Measurements from ENCODE around the gene BOLA1.
"Not testable (repeated sequence)": the region's sequence is repeated elsewhere in the genome, so short reads cannot be mapped to it uniquely, and the experiment has no call there.

BOLA1 gene

DNA sequence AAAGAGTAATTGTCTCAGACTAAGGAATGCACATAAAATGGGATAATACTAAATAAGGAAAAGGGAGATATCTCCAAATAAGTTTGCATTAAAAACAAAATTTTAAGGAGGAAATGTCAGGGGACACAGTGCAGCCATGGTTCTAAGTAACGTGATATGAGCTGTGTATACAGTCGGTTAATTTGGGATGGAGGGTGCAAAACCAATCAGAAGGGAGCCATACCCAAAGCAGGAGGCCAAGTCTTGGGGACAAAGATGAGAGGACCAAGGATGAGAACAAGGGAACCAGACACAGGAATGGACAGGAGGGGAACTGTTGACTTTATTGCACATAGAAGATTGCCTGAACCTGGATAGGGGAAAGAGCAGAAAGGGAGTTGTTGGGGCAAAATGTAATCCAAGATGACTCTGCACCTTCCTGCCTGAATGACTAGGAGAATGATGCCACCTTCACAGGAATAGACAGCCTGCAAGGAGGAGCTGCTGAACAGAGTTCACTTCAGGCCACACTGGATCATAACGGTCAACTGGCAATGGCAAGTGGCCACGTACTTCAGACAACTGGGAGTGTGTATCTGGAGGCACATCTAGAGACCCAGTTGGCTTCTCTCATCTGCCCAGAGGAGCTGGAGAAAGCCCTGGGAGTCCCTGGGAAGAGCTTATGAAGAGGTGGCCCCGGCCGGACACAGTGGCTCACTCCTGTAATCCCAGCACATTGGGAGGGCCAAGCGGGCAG, 22.0 kb upstream of the BOLA1 start:
- no peak overlapping the region for H3K27ac ChIP-seq (ENCODE audit: low read depth, low read length)
- H3K4me1 ChIP-seq (ENCODE audit: insufficient read depth, low read length) = no peaks in the 10 kb centered on the region
- no peak overlapping the region for H3K4me3 ChIP-seq (ENCODE audit: low read depth in 1 of 2, low read length in 2 of 2)
- no peak overlapping the region for H3K9ac ChIP-seq (ENCODE audit: low read length)
- no peaks in the 10 kb centered on the region for H3K9me3 ChIP-seq (ENCODE audit: low read length)
- H3K27me3 ChIP-seq (ENCODE audit: control insufficient read depth in 1 of 2, insufficient read depth in 2 of 2, low read length in 2 of 2) = no peaks in the 10 kb centered on the region
- H3K36me3 ChIP-seq (ENCODE audit: insufficient read depth, low read length) = no peaks in the 10 kb centered on the region

- Histone ChIP-seq H3K9me3 (ENCODE audit: low read length) (no peaks in the 10 kb centered on the region), H3K4me3 (ENCODE audit: low read depth in 1 of 2, low read length in 2 of 2) (no peak overlapping the region), H3K36me3 (ENCODE audit: insufficient read depth, low read length) (no peaks in the 10 kb centered on the region), H3K4me1 (ENCODE audit: insufficient read depth, low read length) (peaks cover 11% of the 10 kb centered on the region), H3K27me3 (ENCODE audit: control insufficient read depth in 1 of 2, insufficient read depth in 2 of 2, low read length in 2 of 2) (no peaks in the 10 kb centered on the region), H3K9ac (ENCODE audit: low read length) (no peak overlapping the region), H3K27ac (ENCODE audit: low read depth, low read length) (no peak overlapping the region)
Measured at GRCh38 chr1:149879556-149879955, 19.8 kb upstream of the BOLA1 start.

- H3K36me3 ChIP-seq (ENCODE audit: insufficient read depth, low read length) = no peaks in the 10 kb centered on the region
- no peak overlapping the region for H3K4me3 ChIP-seq (ENCODE audit: low read depth in 1 of 2, low read length in 2 of 2)
- H3K27ac ChIP-seq (ENCODE audit: low read depth, low read length) = no peak overlapping the region
- no peak overlapping the region for H3K9ac ChIP-seq (ENCODE audit: low read length)
- no peaks in the 10 kb centered on the region for H3K9me3 ChIP-seq (ENCODE audit: low read length)
- H3K4me1 ChIP-seq (ENCODE audit: insufficient read depth, low read length) = peaks cover 15% of the 10 kb centered on the region
- H3K27me3 ChIP-seq (ENCODE audit: control insufficient read depth in 1 of 2, insufficient read depth in 2 of 2, low read length in 2 of 2) = no peaks in the 10 kb centered on the region
Measured at GRCh38 chr1:149881876-149882275, 17.5 kb upstream of the BOLA1 start.

GRCh38 chr1:149883598-149884247, 15.6 kb upstream of the BOLA1 start:
- H3K4me3 ChIP-seq (ENCODE audit: low read depth in 1 of 2, low read length in 2 of 2) = peak overlapping the region in 1 of 2 donors; percentile 95

DNA sequence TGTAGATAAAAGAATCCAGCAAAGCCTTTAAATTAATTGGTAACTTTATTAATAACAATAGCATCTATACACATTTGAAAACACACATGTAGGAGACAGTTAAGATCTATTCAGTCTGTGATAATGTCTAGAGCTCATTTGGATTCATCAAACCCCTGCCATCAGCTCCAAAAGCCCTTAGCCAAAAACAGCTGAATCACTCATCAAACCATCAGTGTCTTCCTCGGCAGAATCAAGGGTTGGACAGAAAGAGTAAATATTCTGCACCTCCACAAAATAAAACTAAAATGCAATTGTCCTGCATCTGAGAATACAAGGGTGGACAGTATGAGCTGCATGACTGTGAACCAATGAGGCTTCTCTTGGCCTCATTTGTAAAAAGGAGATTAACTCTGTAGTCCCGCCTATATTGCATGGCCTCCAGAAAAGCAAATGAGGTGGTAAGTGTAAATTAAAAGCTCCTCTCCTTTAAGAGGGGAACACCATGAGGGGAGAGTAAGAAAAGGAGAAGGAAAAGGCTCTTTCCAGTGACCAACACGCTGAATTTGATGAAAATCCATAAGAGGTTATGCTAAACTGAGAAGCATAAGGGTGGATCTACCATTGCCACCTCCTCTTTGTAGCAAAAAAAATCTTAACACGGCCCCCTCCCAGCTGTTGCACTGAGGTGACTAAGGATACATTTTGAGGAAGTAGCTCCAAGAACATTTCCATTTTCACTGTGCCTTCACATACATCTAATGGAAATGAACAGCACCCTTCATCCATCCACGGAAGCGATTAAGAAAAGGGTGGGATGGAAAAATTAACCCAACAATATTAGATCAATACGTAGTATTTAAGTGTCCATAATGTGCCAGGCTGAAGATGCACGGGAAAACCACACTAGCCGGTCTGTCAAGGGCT, 14.7 kb upstream of the BOLA1 start:
- H3K4me1 ChIP-seq (ENCODE audit: insufficient read depth, low read length) = peaks cover 15% of the 10 kb centered on the region

More at GRCh38 chr1:149883598-149884247, 15.6 kb upstream of the BOLA1 start:
- no peak overlapping the region for H3K27ac ChIP-seq (ENCODE audit: low read depth, low read length)
- H3K27me3 ChIP-seq (ENCODE audit: control insufficient read depth in 1 of 2, insufficient read depth in 2 of 2, low read length in 2 of 2) = no peaks in the 10 kb centered on the region
- H3K4me1 ChIP-seq (ENCODE audit: insufficient read depth, low read length) = peaks cover 15% of the 10 kb centered on the region
- no peaks in the 10 kb centered on the region for H3K9me3 ChIP-seq (ENCODE audit: low read length)
- no peak overlapping the region for H3K9ac ChIP-seq (ENCODE audit: low read length)
- no peaks in the 10 kb centered on the region for H3K36me3 ChIP-seq (ENCODE audit: insufficient read depth, low read length)

GRCh38 chr1:149885339-149886120, 13.8 kb upstream of the BOLA1 start:
- Histone ChIP-seq H3K9me3 (ENCODE audit: low read length) (no peaks in the 10 kb centered on the region), H3K4me1 (ENCODE audit: insufficient read depth, low read length) (peaks cover 15% of the 10 kb centered on the region), H3K27me3 (ENCODE audit: control insufficient read depth in 1 of 2, insufficient read depth in 2 of 2, low read length in 2 of 2) (no peaks in the 10 kb centered on the region), H3K36me3 (ENCODE audit: insufficient read depth, low read length) (no peaks in the 10 kb centered on the region), H3K9ac (ENCODE audit: low read length) (peak overlapping the region; percentile 87), H3K4me3 (ENCODE audit: low read depth in 1 of 2, low read length in 2 of 2) (peak overlapping the region; percentile 53 to 95), H3K27ac (ENCODE audit: low read depth, low read length) (peak overlapping the region; percentile 98)

More for the DNA sequence above, 14.7 kb upstream of the BOLA1 start:
- Histone ChIP-seq H3K27me3 (ENCODE audit: control insufficient read depth in 1 of 2, insufficient read depth in 2 of 2, low read length in 2 of 2) (no peaks in the 10 kb centered on the region), H3K36me3 (ENCODE audit: insufficient read depth, low read length) (no peaks in the 10 kb centered on the region), H3K9me3 (ENCODE audit: low read length) (no peaks in the 10 kb centered on the region), H3K27ac (ENCODE audit: low read depth, low read length) (peak overlapping the region; percentile 98), H3K4me3 (ENCODE audit: low read depth in 1 of 2, low read length in 2 of 2) (peak overlapping the region; percentile 53 to 95), H3K9ac (ENCODE audit: low read length) (peak overlapping the region; percentile 87)

DNA sequence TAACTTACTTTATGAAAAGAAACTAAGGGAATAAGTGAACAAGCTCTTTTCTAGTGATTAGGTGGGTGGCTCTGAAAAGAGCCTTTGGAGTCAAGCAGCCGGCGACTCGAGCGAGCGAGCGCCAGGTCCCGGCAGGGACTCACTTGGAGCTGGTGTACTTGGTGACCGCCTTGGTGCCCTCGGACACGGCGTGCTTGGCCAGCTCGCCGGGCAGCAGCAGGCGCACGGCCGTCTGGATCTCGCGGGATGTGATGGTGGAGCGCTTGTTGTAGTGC, 13.3 kb upstream of the BOLA1 start:
- Histone ChIP-seq H3K4me1 (ENCODE audit: insufficient read depth, low read length) (peaks cover 15% of the 10 kb centered on the region), H3K27ac (ENCODE audit: low read depth, low read length) (peak overlapping the region; percentile 98), H3K4me3 (ENCODE audit: low read depth in 1 of 2, low read length in 2 of 2) (peak overlapping the region; percentile 53 to 95), H3K9ac (ENCODE audit: low read length) (peak overlapping the region; percentile 87)
- H3K27me3 ChIP-seq (ENCODE audit: control insufficient read depth in 1 of 2, insufficient read depth in 2 of 2, low read length in 2 of 2); H3K9me3 ChIP-seq (ENCODE audit: low read length); H3K36me3 ChIP-seq (ENCODE audit: insufficient read depth, low read length): not testable (repeated sequence)

DNA sequence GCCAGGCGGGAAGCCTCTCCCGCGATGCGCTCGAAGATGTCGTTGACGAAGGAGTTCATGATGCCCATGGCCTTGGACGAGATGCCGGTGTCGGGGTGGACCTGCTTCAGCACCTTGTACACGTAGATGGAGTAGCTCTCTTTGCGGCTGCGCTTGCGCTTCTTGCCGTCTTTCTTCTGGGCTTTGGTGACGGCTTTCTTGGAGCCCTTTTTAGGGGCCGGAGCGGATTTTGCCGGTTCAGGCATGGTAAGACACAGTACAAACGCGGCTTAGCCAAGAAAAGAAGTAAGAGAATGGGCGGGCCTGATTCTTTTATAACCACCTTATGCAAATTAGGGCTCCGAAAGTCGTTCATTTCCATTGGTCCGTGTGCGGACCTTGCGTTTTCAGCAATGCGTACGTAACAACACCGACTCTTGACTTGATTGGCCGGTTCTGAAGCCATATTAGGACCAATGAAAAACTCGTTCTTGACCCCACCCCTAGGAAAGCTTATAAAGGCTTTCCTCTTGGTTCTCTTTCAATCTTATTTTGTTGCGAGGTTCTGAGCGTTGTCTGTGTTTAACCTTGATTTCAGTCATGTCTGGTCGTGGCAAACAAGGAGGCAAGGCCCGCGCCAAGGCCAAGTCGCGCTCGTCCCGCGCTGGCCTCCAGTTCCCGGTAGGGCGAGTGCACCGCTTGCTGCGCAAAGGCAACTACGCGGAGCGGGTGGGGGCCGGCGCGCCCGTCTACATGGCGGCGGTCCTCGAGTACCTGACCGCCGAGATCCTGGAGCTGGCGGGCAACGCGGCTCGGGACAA, 12.8 kb upstream of the BOLA1 start:
- no peaks in the 10 kb centered on the region for H3K9me3 ChIP-seq (ENCODE audit: low read length)
- H3K27me3 ChIP-seq (ENCODE audit: control insufficient read depth in 1 of 2, insufficient read depth in 2 of 2, low read length in 2 of 2) = no peaks in the 10 kb centered on the region
- H3K36me3 ChIP-seq (ENCODE audit: insufficient read depth, low read length) = no peaks in the 10 kb centered on the region
- H3K4me1 ChIP-seq (ENCODE audit: insufficient read depth, low read length) = peaks cover 15% of the 10 kb centered on the region
- peak overlapping the region; percentile 87 for H3K9ac ChIP-seq (ENCODE audit: low read length)
- peak overlapping the region; percentile 67 to 95 for H3K4me3 ChIP-seq (ENCODE audit: low read depth in 1 of 2, low read length in 2 of 2)
- peak overlapping the region; percentile 98 for H3K27ac ChIP-seq (ENCODE audit: low read depth, low read length)

- Histone ChIP-seq H3K27ac (ENCODE audit: low read depth, low read length) (peak overlapping the region; percentile 98), H3K9ac (ENCODE audit: low read length) (peak overlapping the region; percentile 87), H3K4me3 (ENCODE audit: low read depth in 1 of 2, low read length in 2 of 2) (peak overlapping the region; percentile 67 to 95), H3K4me1 (ENCODE audit: insufficient read depth, low read length) (peaks cover 15% of the 10 kb centered on the region)
- H3K9me3 ChIP-seq (ENCODE audit: low read length); H3K36me3 ChIP-seq (ENCODE audit: insufficient read depth, low read length); H3K27me3 ChIP-seq (ENCODE audit: control insufficient read depth in 1 of 2, insufficient read depth in 2 of 2, low read length in 2 of 2): not testable (repeated sequence)
Measured at GRCh38 chr1:149887196-149887455, 12.2 kb upstream of the BOLA1 start.

DNA sequence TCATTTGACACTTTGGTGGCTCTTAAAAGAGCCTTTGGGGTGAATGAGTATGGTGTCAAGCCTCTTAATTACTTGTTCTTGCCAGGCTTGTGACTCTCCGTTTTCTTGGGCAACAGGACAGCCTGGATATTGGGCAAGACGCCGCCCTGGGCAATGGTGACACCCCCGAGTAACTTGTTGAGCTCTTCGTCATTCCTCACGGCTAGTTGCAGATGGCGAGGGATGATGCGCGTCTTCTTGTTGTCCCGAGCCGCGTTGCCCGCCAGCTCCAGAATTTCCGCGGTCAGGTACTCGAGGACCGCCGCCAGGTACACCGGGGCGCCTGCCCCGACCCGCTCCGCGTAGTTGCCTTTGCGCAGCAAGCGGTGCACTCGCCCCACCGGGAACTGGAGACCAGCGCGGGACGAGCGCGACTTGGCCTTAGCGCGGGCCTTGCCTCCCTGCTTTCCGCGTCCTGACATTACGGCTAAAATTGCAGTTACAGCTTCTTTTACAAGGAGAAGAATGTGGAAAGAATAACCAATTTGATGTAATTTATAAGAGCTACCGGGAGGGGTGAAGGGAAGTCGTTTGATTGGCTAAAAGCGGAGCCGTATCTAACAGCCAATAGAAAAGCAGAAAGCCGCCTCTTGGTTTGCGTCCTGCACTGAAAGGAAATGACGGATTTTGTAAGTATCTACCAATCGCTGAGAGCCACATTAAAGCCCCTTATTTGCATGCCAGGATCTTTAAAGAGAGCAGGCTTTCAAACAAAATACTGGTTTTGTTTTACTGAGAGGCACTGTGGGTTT, 11.7 kb upstream of the BOLA1 start:
- Histone ChIP-seq H3K36me3 (ENCODE audit: insufficient read depth, low read length) (no peaks in the 10 kb centered on the region), H3K4me3 (ENCODE audit: low read depth in 1 of 2, low read length in 2 of 2) (peak overlapping the region; percentile 67 to 95), H3K9me3 (ENCODE audit: low read length) (no peaks in the 10 kb centered on the region), H3K27me3 (ENCODE audit: control insufficient read depth in 1 of 2, insufficient read depth in 2 of 2, low read length in 2 of 2) (no peaks in the 10 kb centered on the region), H3K9ac (ENCODE audit: low read length) (peak overlapping the region; percentile 87), H3K4me1 (ENCODE audit: insufficient read depth, low read length) (peaks cover 15% of the 10 kb centered on the region), H3K27ac (ENCODE audit: low read depth, low read length) (peak overlapping the region; percentile 98)
